DOHH2 (cell line): ENCODE results near the gene RABGAP1L.

Experiments used
- H3F3A ChIP-seq: fragments of 200-600 bp; sonication (generic), shearing (Covaris generic); 2 replicates; pipeline ENCODE4 v1.6.0; 2016; ENCODE audit warnings: antibody characterized with exemption, mild to moderate bottlenecking; ENCODE audit not compliant: control insufficient read depth, insufficient read depth
- H3K27ac ChIP-seq: fragments of 200-600 bp; sonication (generic); 2 replicates; pipeline ENCODE4 v1.5.1; 2014; ENCODE audit warnings: low read depth, mild to moderate bottlenecking, low read length, moderate library complexity
- H3K27me3 ChIP-seq: fragments of 200-600 bp; sonication (generic); 2 replicates; pipeline ENCODE4 v1.6.1; 2014; ENCODE audit warnings: mild to moderate bottlenecking, low read length, mixed read lengths; ENCODE audit not compliant: control insufficient read depth
- H3K36me3 ChIP-seq: fragments of 200-600 bp; sonication (generic); 2 replicates; pipeline ENCODE4 v1.6.1; 2014; ENCODE audit warnings: mild to moderate bottlenecking, low read length, moderate library complexity, mixed read lengths; ENCODE audit not compliant: control insufficient read depth
- H3K4me1 ChIP-seq: fragments of 200-600 bp; sonication (generic); 2 replicates; pipeline ENCODE4 v1.6.1; 2014; ENCODE audit warnings: mild to moderate bottlenecking, low read length, mixed read lengths; ENCODE audit not compliant: control insufficient read depth
- H3K4me2 ChIP-seq: fragments of 200-600 bp; sonication (generic); 2 replicates; pipeline ENCODE4 v1.6.0; 2014; ENCODE audit warnings: mild to moderate bottlenecking, low read length, moderate library complexity
- H3K4me3 ChIP-seq: fragments of 200-600 bp; sonication (generic); 2 replicates; pipeline ENCODE4 v1.5.1; 2014; ENCODE audit warnings: mild to moderate bottlenecking, low read length, mixed read lengths
- H3K79me2 ChIP-seq: fragments of 200-600 bp; sonication (generic); 2 replicates; pipeline ENCODE4 v1.6.1; 2014; ENCODE audit warnings: mild to moderate bottlenecking, low read length, mixed read lengths; ENCODE audit not compliant: control insufficient read depth
- H3K9me2 ChIP-seq: fragments of 200-600 bp; sonication (generic); replicated peaks from 2 replicates; pipeline ENCODE4 v1.6.1; 2014; ENCODE audit warnings: mild to moderate bottlenecking, low read length, mixed read lengths; ENCODE audit not compliant: control insufficient read depth
- H3K9me3 ChIP-seq: fragments of 200-600 bp; sonication (generic); 2 replicates; pipeline ENCODE4 v1.6.1; 2014; ENCODE audit warnings: antibody characterized with exemption, low read length, mixed read lengths; ENCODE audit not compliant: control insufficient read depth, insufficient read depth
- H4K20me1 ChIP-seq: fragments of 200-600 bp; sonication (generic); 2 replicates; pipeline ENCODE4 v1.6.0; 2014; ENCODE audit warnings: low read depth, mild to moderate bottlenecking, antibody characterized with exemption, low read length, moderate library complexity; ENCODE audit not compliant: control insufficient read depth, insufficient read depth
- CTCF ChIP-seq: fragments of 200-600 bp; sonication (generic); IDR thresholded peaks from one replicate; pipeline ENCODE4 v1.5.1; 2014; ENCODE audit warnings: antibody characterized with exemption, mild to moderate bottlenecking, low read depth, low read length; ENCODE audit not compliant: poor library complexity, severe bottlenecking
- EZH2phosphoT487 ChIP-seq: fragments of 200-600 bp; sonication (generic); IDR thresholded peaks from 2 replicates; pipeline ENCODE4 v1.6.1; 2017; ENCODE audit warnings: borderline replicate concordance, mild to moderate bottlenecking, antibody characterized with exemption, low read length, moderate library complexity, mixed read lengths

RABGAP1L gene

DNA sequence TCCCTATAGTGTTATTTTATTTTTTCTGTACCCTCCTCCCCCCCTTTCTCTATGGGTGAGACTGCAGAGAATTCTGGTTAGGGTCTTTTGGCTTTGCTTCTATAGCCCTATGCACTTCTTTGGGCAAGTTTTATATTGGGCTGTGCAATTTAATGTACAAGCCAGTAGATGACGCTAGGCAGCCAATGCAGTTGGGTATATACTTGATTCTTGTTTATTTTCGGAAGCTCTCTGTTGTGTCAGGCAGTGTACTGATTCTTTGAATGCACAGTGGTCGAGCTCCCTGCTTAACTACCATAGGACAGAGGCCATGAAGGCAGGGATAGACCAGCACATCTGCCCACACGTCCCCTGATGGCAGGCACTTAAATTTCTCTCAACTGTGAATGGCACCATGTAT is 254.3 kb downstream of the RABGAP1L start:
- Histone ChIP-seq H3K4me3 (no peak overlapping the region), H3K9me3 (peaks cover 2% of the 10 kb centered on the region; the same call in 1 of the 2 replicates), H3K4me1 (peaks cover 39% of the 10 kb centered on the region), H3K4me2 (no peak overlapping the region), H3K27ac (no peak overlapping the region), H4K20me1 (no peaks in the 10 kb centered on the region), H3K36me3 (peaks cover 19% of the 10 kb centered on the region), H3F3A (peaks cover 2% of the 10 kb centered on the region; the same call in 1 of the 2 replicates), H3K79me2 (peaks cover 69% of the 10 kb centered on the region), H3K27me3 (no peaks in the 10 kb centered on the region), H3K9me2 (no peaks in the 10 kb centered on the region)
- peak; percentile 45 for TF ChIP-seq CTCF
- no peak for TF ChIP-seq EZH2phosphoT487

- Histone ChIP-seq H3K27me3 (no peaks in the 10 kb centered on the region), H4K20me1 (no peaks in the 10 kb centered on the region), H3K27ac (no peak overlapping the region), H3K9me2 (no peaks in the 10 kb centered on the region), H3K4me2 (no peak overlapping the region), H3K4me3 (no peak overlapping the region), H3K4me1 (peaks cover 41% of the 10 kb centered on the region), H3K79me2 (peaks cover 67% of the 10 kb centered on the region), H3K36me3 (peaks cover 19% of the 10 kb centered on the region), H3K9me3 (peaks cover 2% of the 10 kb centered on the region; the same call in 1 of the 2 replicates), H3F3A (peaks cover 2% of the 10 kb centered on the region; the same call in 1 of the 2 replicates)
- TF ChIP-seq CTCF (no peak), EZH2phosphoT487 (no peak)
These were observed 254.9 kb downstream of the RABGAP1L start for GRCh38 chr1:174414203-174414602.

- TF ChIP-seq EZH2phosphoT487 (no peak), CTCF (no peak)
- Histone ChIP-seq H3K27ac (no peak overlapping the region), H3K9me3 (peaks cover 2% of the 10 kb centered on the region; the same call in 1 of the 2 replicates), H3K4me1 (peaks cover 42% of the 10 kb centered on the region), H3F3A (peaks cover 2% of the 10 kb centered on the region; the same call in 1 of the 2 replicates), H3K27me3 (no peaks in the 10 kb centered on the region), H4K20me1 (no peaks in the 10 kb centered on the region), H3K9me2 (no peaks in the 10 kb centered on the region), H3K4me3 (no peak overlapping the region), H3K36me3 (peaks cover 19% of the 10 kb centered on the region), H3K4me2 (no peak overlapping the region), H3K79me2 (peaks cover 58% of the 10 kb centered on the region)
These were observed 256.2 kb downstream of the RABGAP1L start for GRCh38 chr1:174415506-174415905.
